ENCODE measurements around the gene PTPRK. TPM values are rescaled to one million over a fixed set of nuclear protein-coding genes. Genes with fewer than 3 reads are reported as not detected.
"Not testable (repeated sequence)": the region's sequence is repeated elsewhere in the genome, so short reads cannot be mapped to it uniquely, and the experiment has no call there.

PTPRK gene
- total RNA-seq, 2 experiments from 2014 or later = not detected

DNA sequence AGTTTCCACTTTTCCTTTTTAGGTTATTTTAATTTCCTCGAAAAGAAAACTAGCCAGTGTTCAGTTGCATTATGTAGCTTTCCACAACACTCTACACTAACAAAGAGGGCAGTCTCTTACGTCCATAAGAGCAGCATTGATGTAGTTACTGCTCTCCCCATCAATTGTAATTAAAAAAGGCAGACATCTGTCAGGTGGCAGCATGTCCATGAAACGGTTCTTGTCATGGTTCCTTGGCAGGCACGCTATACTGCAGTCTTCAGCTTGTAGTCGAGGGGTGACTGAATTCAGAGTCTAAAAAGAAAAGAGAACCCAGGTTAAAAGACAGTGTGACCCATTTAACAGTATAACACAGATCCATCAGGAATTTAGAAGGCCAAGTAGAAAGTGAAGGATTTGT lies 539.4 kb downstream of the PTPRK start:
- H3K4me1 ChIP-seq (ENCODE audit: insufficient read depth, low read length, poor library complexity, severe bottlenecking) = no peaks in the 10 kb centered on the region
- H4K20me1 ChIP-seq (ENCODE audit: insufficient read depth, low read length) = no peaks in the 10 kb centered on the region
- H2AFZ ChIP-seq (ENCODE audit: low read length) = no peak overlapping the region
- BruUV-seq (replicated peaks) = no TSS peak
- intact Hi-C loops (cut with micrococcal nuclease; ENCODE audit: unreplicated experiment) = no loop called here
- H3K9me2 ChIP-seq (ENCODE audit: insufficient read depth, low read length) = no peaks in the 10 kb centered on the region
- no peaks in the 10 kb centered on the region for H3K79me2 ChIP-seq (ENCODE audit: insufficient read depth, low read depth, low read length)
- H3K9me3 ChIP-seq (ENCODE audit: low read length) = no peaks in the 10 kb centered on the region
- no peaks in the 10 kb centered on the region for H3K36me3 ChIP-seq (ENCODE audit: insufficient read depth, low read length)
- CTCF ChIA-PET (ENCODE audit: unreplicated experiment) = no interaction called here
- TF ChIP-seq CTCF (conservative IDR thresholded peaks at IDR 0.05; ENCODE audit: low read length) = no peak
- no peak for TF ChIP-seq EZH2phosphoT487 (IDR thresholded peaks at IDR 0.05; ENCODE audit: borderline replicate concordance, low read depth, low read length)
- POLR2A ChIA-PET = no interaction called here
- no peak for DNase-seq (ENCODE audit: low spot score)
- H3K4me3 ChIP-seq (ENCODE audit: low read depth, low read length, poor library complexity, severe bottlenecking) = no peak overlapping the region
- no peak overlapping the region for H3K27ac ChIP-seq (ENCODE audit: low read depth, low read length, poor library complexity, severe bottlenecking)
- H3K4me2 ChIP-seq (ENCODE audit: low read length) = no peak overlapping the region

DNA sequence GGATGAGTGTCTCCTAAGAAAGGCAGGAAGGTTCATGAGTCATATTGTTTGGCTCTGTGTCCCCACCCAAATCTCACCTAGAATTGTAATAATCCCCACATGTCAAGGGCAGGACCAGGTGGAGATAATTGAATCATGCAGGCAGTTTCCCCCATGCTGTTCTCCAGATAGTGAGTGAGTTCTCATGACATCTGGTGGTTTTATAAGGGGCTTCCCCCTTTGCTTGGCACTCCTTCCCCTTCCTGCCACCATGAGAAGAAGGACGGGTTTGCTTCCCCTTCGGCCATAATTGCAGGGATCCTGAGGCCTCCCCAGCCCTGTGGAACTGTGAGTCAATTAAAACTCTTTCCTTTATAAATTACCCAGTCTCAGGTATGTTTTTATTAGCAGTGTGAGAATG lies 542.2 kb downstream of the PTPRK start:
- H3K27ac ChIP-seq (ENCODE audit: low read depth, low read length, poor library complexity, severe bottlenecking); H3K4me2 ChIP-seq (ENCODE audit: low read length); H4K20me1 ChIP-seq (ENCODE audit: insufficient read depth, low read length); intact Hi-C loops (cut with micrococcal nuclease; ENCODE audit: unreplicated experiment); H3K79me2 ChIP-seq (ENCODE audit: insufficient read depth, low read depth, low read length); H3K9me2 ChIP-seq (ENCODE audit: insufficient read depth, low read length); DNase-seq (ENCODE audit: low spot score); H2AFZ ChIP-seq (ENCODE audit: low read length); POLR2A ChIA-PET; H3K4me3 ChIP-seq (ENCODE audit: low read depth, low read length, poor library complexity, severe bottlenecking); H3K9me3 ChIP-seq (ENCODE audit: low read length); CTCF ChIA-PET (ENCODE audit: unreplicated experiment); BruUV-seq (replicated peaks); H3K4me1 ChIP-seq (ENCODE audit: insufficient read depth, low read length, poor library complexity, severe bottlenecking); H3K36me3 ChIP-seq (ENCODE audit: insufficient read depth, low read length): not testable (repeated sequence)

DNA sequence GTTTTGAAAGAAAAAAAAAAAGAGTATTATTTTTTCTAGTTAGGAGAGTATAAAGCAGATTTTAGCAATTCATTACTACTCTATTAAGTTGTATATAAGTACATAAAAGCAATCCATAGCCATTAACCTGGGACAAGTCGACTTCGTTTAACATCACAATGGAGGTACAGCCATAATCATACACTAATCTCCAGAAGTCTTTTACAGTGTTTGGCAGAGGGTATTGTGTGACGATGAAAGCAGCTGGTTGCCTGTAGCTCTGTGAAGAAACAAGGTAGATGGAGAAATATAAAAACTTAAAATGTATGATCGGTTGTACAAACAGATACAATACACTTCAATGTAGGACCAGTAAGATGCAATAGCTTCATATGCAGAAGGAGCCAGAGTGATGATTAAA lies 543.6 kb downstream of the PTPRK start:
- H3K4me1 ChIP-seq (ENCODE audit: insufficient read depth, low read length, poor library complexity, severe bottlenecking) = no peaks in the 10 kb centered on the region
- POLR2A ChIA-PET = no interaction called here

More for the DNA sequence above, 543.6 kb downstream of the PTPRK start:
- TF ChIP-seq CTCF (conservative IDR thresholded peaks at IDR 0.05; ENCODE audit: low read length) (no peak), EZH2phosphoT487 (IDR thresholded peaks at IDR 0.05; ENCODE audit: borderline replicate concordance, low read depth, low read length) (no peak)
- no peak for DNase-seq (ENCODE audit: low spot score)
- H2AFZ ChIP-seq (ENCODE audit: low read length) = no peak overlapping the region
- no peak overlapping the region for H3K27ac ChIP-seq (ENCODE audit: low read depth, low read length, poor library complexity, severe bottlenecking)
- no peaks in the 10 kb centered on the region for H3K9me2 ChIP-seq (ENCODE audit: insufficient read depth, low read length)
- H3K36me3 ChIP-seq (ENCODE audit: insufficient read depth, low read length) = no peaks in the 10 kb centered on the region
- no peaks in the 10 kb centered on the region for H3K79me2 ChIP-seq (ENCODE audit: insufficient read depth, low read depth, low read length)
- CTCF ChIA-PET (ENCODE audit: unreplicated experiment) = no interaction called here
- no peak overlapping the region for H3K4me2 ChIP-seq (ENCODE audit: low read length)
- H3K9me3 ChIP-seq (ENCODE audit: low read length) = no peaks in the 10 kb centered on the region
- H3K4me3 ChIP-seq (ENCODE audit: low read depth, low read length, poor library complexity, severe bottlenecking) = no peak overlapping the region
- BruUV-seq (replicated peaks) = no TSS peak
- no peaks in the 10 kb centered on the region for H4K20me1 ChIP-seq (ENCODE audit: insufficient read depth, low read length)
- intact Hi-C loops (cut with micrococcal nuclease; ENCODE audit: unreplicated experiment) = no loop called here
